ENCODE data around the gene FABP6. TPM values are rescaled to one million over a fixed set of nuclear protein-coding genes. Genes with fewer than 3 reads are reported as not detected.
"Not testable (repeated sequence)": the region's sequence is repeated elsewhere in the genome, so short reads cannot be mapped to it uniquely, and the experiment has no call there.

FABP6 gene
- total RNA-seq, 1 donor from 2014 or later, result not detected

GRCh38 chr5:160211352-160211751, 18.0 kb upstream of the FABP6 start:
- no peak for DNase-seq (ENCODE audit: low spot score)
- intact Hi-C loops (cut with DNase I), result no loop called here

GRCh38 chr5:160213537-160213936, 15.8 kb upstream of the FABP6 start:
- intact Hi-C loops (cut with DNase I), result no loop called here
- no peak for DNase-seq (ENCODE audit: low spot score)

DNA sequence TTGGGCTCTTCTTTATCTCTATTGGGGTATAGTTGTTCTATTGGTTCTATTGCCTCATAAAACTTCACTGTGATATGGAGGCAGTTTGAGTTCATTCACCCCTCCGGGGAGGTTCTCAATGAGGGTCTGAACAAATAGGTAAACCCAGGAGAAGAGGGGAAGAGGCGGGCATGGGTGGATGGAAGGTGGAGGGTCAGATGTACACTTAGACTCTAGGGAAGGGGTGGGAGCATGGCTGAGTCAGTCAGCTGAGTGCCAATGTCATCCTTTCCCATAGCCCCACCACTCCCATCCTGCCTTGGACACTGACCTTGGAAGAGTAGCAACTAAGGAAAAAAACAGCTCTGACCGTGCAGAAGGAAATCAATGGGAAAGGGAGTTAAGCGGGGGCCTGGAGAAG, 9.9 kb upstream of the FABP6 start:
- intact Hi-C loops (cut with DNase I), result no loop called here
- no peak for DNase-seq (ENCODE audit: low spot score)

- intact Hi-C loops (cut with DNase I), result no loop called here
- no peak for DNase-seq (ENCODE audit: low spot score)
These were observed 8.2 kb upstream of the FABP6 start for GRCh38 chr5:160221082-160221481.

DNA sequence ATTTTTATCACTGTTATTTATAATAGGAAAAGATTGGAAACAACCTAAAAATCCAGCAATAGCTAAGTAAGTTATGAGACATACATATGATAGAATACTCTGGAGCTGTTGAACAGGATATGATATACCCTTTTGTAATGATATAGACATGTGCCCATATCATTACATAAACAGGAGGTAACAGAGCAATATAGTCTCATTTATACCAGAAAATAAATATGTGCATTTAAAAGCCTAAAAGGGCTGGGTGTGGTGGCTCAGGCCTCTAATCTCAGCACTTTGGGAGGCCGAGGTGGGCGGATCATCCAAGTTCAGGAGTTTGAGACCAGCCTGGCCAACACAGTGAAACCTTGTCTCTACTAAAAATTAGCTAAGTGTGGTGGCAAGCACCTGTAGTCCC, 2.3 kb upstream of the FABP6 start:
- intact Hi-C loops (cut with DNase I), result no loop called here
- no peak for DNase-seq (ENCODE audit: low spot score)

GRCh38 chr5:160230686-160231527, 1.6 kb downstream of the FABP6 start:
- no peak for DNase-seq (ENCODE audit: low spot score)
- intact Hi-C loops (cut with DNase I), result no loop called here

DNA sequence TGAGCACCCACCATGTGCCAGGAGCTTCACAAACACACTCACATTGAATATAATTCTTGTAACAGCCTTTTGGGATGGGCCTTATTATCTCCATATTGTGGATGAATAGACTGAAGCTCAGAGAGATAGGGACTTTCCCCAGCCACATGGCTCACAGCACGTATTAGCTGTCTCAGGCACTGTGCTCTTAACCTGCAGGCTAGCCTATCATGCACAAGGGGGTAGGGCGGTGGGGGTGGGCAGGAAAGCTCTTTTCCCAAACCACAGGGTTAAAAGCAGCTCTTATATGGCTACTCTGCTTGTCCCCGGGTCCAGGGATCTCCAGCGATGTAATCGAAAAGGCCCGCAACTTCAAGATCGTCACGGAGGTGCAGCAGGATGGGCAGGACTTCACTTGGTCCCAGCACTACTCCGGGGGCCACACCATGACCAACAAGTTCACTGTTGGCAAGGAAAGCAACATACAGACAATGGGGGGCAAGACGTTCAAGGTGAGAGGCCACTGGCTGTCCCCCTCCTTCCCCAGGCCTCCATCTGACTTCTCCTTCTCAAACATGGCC, 2.6 kb downstream of the FABP6 start:
- intact Hi-C loops (cut with DNase I), result no loop called here
- DNase-seq (ENCODE audit: low spot score), result no peak

GRCh38 chr5:160233215-160233614, 3.9 kb downstream of the FABP6 start:
- no peak for DNase-seq (ENCODE audit: low spot score)
- intact Hi-C loops (cut with DNase I), result no loop called here

- intact Hi-C loops (cut with DNase I), result no loop called here
- DNase-seq (ENCODE audit: low spot score), result no peak
These were observed 6.4 kb downstream of the FABP6 start for GRCh38 chr5:160235731-160236130.

- DNase-seq (ENCODE audit: low spot score), result no peak
- intact Hi-C loops (cut with DNase I), result no loop called here
These were observed 8.3 kb downstream of the FABP6 start for GRCh38 chr5:160237571-160238093.

DNA sequence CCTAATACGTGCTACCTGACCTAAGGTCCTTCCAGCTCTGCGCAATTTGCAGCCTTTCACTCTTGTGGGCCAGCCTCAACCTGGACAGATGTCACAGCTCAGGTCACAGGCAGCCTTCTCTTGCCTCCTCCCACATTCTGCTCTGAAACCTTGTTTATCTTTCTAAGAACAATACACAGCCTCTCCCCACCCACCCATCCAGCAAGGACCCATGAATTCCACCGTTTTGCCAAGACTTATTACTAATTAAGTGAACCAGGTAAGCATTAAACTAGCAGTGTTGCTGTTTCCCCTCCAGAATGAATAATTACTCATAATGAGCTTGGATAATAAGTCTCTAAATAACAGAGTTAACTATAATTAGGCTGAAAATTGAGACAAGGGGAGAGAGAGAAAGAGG, 11.0 kb downstream of the FABP6 start:
- no peak for DNase-seq (ENCODE audit: low spot score)
- intact Hi-C loops (cut with DNase I), result no loop called here

GRCh38 chr5:160242145-160242544, 12.8 kb downstream of the FABP6 start:
- intact Hi-C loops (cut with DNase I), result no loop called here
- DNase-seq (ENCODE audit: low spot score), result no peak

GRCh38 chr5:160245506-160246086, 16.3 kb downstream of the FABP6 start:
- DNase-seq (ENCODE audit: low spot score), result no peak
- intact Hi-C loops (cut with DNase I), result no loop called here

- DNase-seq (ENCODE audit: low spot score); intact Hi-C loops (cut with DNase I): not testable (repeated sequence)
These were observed 20.3 kb downstream of the FABP6 start for GRCh38 chr5:160249570-160249969.

- intact Hi-C loops (cut with DNase I), result no loop called here
- no peak for DNase-seq (ENCODE audit: low spot score)
These were observed 20.9 kb downstream of the FABP6 start for GRCh38 chr5:160250226-160250625.

- no peak for DNase-seq (ENCODE audit: low spot score)
- intact Hi-C loops (cut with DNase I), result no loop called here
These were observed 21.5 kb downstream of the FABP6 start for GRCh38 chr5:160250826-160251225.

GRCh38 chr5:160251406-160252155, 22.3 kb downstream of the FABP6 start:
- intact Hi-C loops (cut with DNase I), result no loop called here
- DNase-seq (ENCODE audit: low spot score), result no peak

DNA sequence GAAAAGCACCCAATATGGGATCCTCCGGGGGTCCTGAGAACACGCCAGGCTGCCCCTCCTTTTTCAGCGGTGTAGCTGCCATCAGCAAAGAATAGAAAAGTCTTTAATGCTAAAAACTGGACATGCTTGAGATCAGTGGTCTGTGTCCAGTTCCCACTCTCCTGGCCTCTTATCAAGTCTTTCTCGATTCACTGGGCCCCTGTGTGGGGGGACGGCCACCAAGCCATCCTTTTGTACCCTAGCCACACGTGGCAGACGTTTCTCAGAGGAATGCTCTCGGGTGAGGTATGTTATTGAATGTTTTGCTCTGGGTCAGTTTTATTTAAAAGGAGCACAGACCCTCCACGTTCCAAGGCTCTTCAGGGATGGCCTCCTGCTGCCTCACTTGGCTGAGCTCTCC, 23.6 kb downstream of the FABP6 start:
- DNase-seq (ENCODE audit: low spot score), result no peak
- intact Hi-C loops (cut with DNase I), result no loop called here

- DNase-seq (ENCODE audit: low spot score), result no peak
- intact Hi-C loops (cut with DNase I), result no loop called here
These were observed 24.1 kb downstream of the FABP6 start for GRCh38 chr5:160253441-160253840.

- no peak for DNase-seq (ENCODE audit: low spot score)
- intact Hi-C loops (cut with DNase I), result no loop called here
These were observed 25.4 kb downstream of the FABP6 start for GRCh38 chr5:160254706-160255105.
